Measurements from ENCODE around the gene DNM3.

GRCh38 chr1:171844381-171844780 is 3.1 kb downstream of the DNM3 start:
- TF ChIP-seq PKNOX1 (IDR thresholded peaks at IDR 0.05) (no peak), FOXM1 (IDR thresholded peaks at IDR 0.05; ENCODE audit: borderline replicate concordance) (no peak), SUZ12 (IDR thresholded peaks at IDR 0.05) (no peak), LEF1 (IDR thresholded peaks at IDR 0.05; ENCODE audit: borderline replicate concordance) (no peak), HDGF (IDR thresholded peaks at IDR 0.05; ENCODE audit: borderline replicate concordance) (no peak), BHLHE40 (IDR thresholded peaks at IDR 0.05; ENCODE audit: borderline replicate concordance) (no peak), SP1 (IDR thresholded peaks at IDR 0.05) (no peak), NFRKB (IDR thresholded peaks at IDR 0.05) (no peak), ARNT (IDR thresholded peaks at IDR 0.05) (no peak), ELF4 (IDR thresholded peaks at IDR 0.05) (no peak), TARDBP (IDR thresholded peaks at IDR 0.05) (no peak)
